ENCODE data around the gene CYB5RL. TPM values are rescaled to one million over a fixed set of nuclear protein-coding genes. Genes with fewer than 3 reads are reported as not detected.
"Not testable (repeated sequence)": the region's sequence is repeated elsewhere in the genome, so short reads cannot be mapped to it uniquely, and the experiment has no call there.

CYB5RL gene
- total RNA-seq, 1 donor from 2014 or later: 8.7 TPM

GRCh38 chr1:54167422-54168139 lies 32.2 kb downstream of the CYB5RL start:
- ChIA-PET CTCF (no interaction called here), POLR2A (no interaction called here)
- Mint-ChIP-seq H3K27me3 (no peaks in the 10 kb centered on the region), H3K27ac (no peak overlapping the region), H3K36me3 (ENCODE audit: low read depth) (peaks cover 1% of the 10 kb centered on the region), H3K4me3 (no peak overlapping the region), H3K9me3 (no peaks in the 10 kb centered on the region), H3K4me1 (no peaks in the 10 kb centered on the region)
- ATAC-seq (ENCODE audit: low read depth): no peak
- DNase-seq: no peak
- no peak for TF ChIP-seq CTCF (IDR thresholded peaks at IDR 0.05)
- intact Hi-C loops (cut with micrococcal nuclease): no loop called here

GRCh38 chr1:54166357-54166756 lies 33.5 kb downstream of the CYB5RL start:
- CTCF ChIA-PET: not testable (repeated sequence)

GRCh38 chr1:54165146-54165545 lies 34.7 kb downstream of the CYB5RL start:
- no peaks in the 10 kb centered on the region for H3K27me3 Mint-ChIP-seq
- no peaks in the 10 kb centered on the region for H3K9me3 Mint-ChIP-seq
- intact Hi-C loops (cut with micrococcal nuclease): no loop called here
- POLR2A ChIA-PET: no interaction called here
- CTCF ChIA-PET: no interaction called here
- H3K27ac Mint-ChIP-seq: no peak overlapping the region
- no peak for TF ChIP-seq CTCF (IDR thresholded peaks at IDR 0.05)
- no peak overlapping the region for H3K4me3 Mint-ChIP-seq
- no peak for ATAC-seq (ENCODE audit: low read depth)
- H3K36me3 Mint-ChIP-seq (ENCODE audit: low read depth): no peaks in the 10 kb centered on the region
- H3K4me1 Mint-ChIP-seq: no peaks in the 10 kb centered on the region
- no peak for DNase-seq

More at GRCh38 chr1:54166357-54166756, 33.5 kb downstream of the CYB5RL start:
- POLR2A ChIA-PET; H3K27ac Mint-ChIP-seq; intact Hi-C loops (cut with micrococcal nuclease); H3K9me3 Mint-ChIP-seq; H3K36me3 Mint-ChIP-seq (ENCODE audit: low read depth); H3K4me1 Mint-ChIP-seq; ATAC-seq (ENCODE audit: low read depth); DNase-seq; H3K27me3 Mint-ChIP-seq; H3K4me3 Mint-ChIP-seq: not testable (repeated sequence)

- no peaks in the 10 kb centered on the region for H3K9me3 Mint-ChIP-seq
- H3K36me3 Mint-ChIP-seq (ENCODE audit: low read depth): no peaks in the 10 kb centered on the region
- H3K27ac Mint-ChIP-seq: no peak overlapping the region
- no peak for TF ChIP-seq CTCF (IDR thresholded peaks at IDR 0.05)
- H3K4me1 Mint-ChIP-seq: no peaks in the 10 kb centered on the region
- CTCF ChIA-PET: no interaction called here
- H3K4me3 Mint-ChIP-seq: no peak overlapping the region
- H3K27me3 Mint-ChIP-seq: no peaks in the 10 kb centered on the region
- intact Hi-C loops (cut with micrococcal nuclease): no loop called here
- POLR2A ChIA-PET: no interaction called here
- DNase-seq: no peak
- no peak for ATAC-seq (ENCODE audit: low read depth)
Measured at GRCh38 chr1:54163573-54163972, 36.3 kb downstream of the CYB5RL start.

GRCh38 chr1:54163051-54163450 lies 36.8 kb downstream of the CYB5RL start:
- Mint-ChIP-seq H3K27ac (no peak overlapping the region), H3K4me3 (no peak overlapping the region), H3K9me3 (no peaks in the 10 kb centered on the region), H3K36me3 (ENCODE audit: low read depth) (no peaks in the 10 kb centered on the region), H3K27me3 (no peaks in the 10 kb centered on the region), H3K4me1 (no peaks in the 10 kb centered on the region)
- no peak for TF ChIP-seq CTCF (IDR thresholded peaks at IDR 0.05)
- POLR2A ChIA-PET: no interaction called here
- CTCF ChIA-PET: no interaction called here
- intact Hi-C loops (cut with micrococcal nuclease): no loop called here
- DNase-seq (no peak), ATAC-seq (ENCODE audit: low read depth) (no peak)

All from activated B cell treated with CpG ODN at 0.5 μM for 24 hours (primary cell).